GM19438 (cell line): ENCODE measurements around the gene PAX3.
A peak's percentile ranks its signal among the peaks of the same experiment; 100 is the strongest.

Experiments used
- ATAC-seq: cut with Tn5 transposase; IDR thresholded peaks from one replicate; pipeline ENCODE4 v1.9.1; 2021; ENCODE audit warnings: low read depth; ENCODE audit not compliant: unreplicated experiment

PAX3 gene

DNA sequence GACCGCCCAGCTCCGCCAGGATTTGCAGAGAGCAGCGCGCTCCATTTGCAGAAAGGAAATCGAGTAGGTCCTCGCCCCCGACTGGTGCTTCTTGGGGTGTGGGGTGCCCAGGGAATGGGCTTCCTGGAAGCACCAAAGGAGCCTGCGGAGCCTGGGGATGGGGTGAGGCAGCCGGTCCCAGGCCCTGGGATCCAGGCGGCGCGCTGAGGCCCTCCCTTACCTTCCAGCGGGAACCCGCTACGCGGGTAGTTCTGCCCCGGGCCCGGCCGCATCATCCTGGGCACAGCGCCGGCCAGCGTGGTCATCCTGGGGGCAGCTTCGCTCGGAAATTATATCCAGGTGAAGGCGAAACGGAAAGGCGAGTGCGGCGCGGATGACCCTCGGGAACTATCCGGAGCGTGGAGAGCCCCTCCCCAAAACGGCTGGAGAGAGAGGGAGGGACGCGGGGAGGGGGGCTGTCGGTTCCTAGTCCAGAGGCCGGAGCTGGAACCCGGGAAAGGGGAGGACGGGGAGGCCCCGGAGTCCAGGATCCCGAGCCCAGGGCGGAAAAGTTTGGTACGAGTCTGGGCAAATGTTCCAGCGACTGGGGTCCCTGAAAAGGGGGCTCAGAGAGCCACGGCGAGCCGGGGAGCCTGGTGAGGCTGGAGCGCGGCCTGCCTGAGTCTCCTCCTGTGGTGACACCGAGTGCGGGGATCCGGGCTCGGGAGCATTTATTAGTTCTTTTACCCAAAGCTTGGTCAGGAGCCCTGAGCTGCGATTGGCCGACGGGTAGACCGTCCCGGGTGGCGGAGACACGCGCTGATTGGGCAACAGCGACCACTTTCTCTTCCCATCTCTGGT, at the start of gene PAX3:
Gene PAX3, minus strand, starts transcription at position 688 of the 840 bp plus-strand sequence. Its CDS starts 383 bp downstream, at position 305.
- ATAC-seq = no peak

DNA sequence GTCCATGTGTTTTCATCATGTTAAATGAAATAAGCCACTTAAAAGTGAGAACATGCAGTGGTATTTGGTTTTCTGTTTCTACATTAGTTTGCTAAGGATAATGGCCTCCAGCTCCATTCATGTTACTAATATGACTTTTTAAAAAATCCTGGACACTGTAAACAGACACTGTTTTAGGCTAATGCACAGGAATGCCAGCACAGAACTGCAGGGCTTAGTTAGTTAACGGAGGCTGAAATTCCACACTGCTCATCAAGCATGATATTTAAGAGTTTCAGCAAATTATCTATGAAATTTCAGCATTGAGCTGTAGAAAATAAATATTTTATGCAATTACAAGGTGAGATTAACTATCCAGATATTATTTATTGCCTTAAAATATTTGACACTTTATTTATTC, 42.5 kb upstream of the PAX3 start:
- no peak for ATAC-seq

DNA sequence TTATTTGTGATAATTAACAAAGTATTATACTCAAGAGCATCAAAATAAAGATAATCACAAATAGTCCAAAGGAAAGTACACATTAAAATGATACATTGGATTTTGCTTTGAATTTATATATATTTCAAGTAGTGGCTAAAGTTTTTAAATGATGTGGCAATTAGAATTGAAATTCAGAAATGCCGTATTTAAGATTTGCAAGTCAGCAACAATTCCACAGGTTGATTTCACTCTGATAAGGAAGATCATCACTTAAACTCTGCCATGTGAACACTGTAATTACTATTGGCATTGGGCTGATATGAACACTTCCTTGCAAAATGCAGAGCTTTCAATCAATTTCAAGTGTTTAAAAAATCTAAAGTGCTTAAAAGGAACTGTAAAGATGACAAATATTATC, 39.6 kb upstream of the PAX3 start:
- ATAC-seq = no peak

- ATAC-seq = no peak
Measured at GRCh38 chr2:222336931-222337330, 38.1 kb upstream of the PAX3 start.

GRCh38 chr2:222336442-222336841, 37.6 kb upstream of the PAX3 start:
- ATAC-seq = no peak

DNA sequence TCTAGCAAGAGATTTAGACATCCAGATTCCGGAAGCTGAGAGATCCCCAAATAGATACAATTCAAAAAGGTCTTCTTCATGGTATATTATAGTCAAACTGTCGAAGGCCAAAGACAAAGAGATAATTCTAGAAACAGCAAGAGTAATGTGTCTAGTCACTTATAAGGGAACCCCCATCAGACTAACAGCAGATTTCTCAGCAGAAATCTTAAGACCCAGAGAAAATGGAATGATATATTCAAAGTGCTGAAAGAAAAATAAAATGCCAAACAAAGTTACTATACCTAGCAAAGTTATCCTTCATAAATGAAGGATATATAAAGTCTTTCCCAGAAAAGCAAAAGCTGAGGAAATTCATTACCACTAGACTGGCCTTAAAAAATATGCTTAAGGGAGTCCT, 36.1 kb upstream of the PAX3 start:
- ATAC-seq = no peak

DNA sequence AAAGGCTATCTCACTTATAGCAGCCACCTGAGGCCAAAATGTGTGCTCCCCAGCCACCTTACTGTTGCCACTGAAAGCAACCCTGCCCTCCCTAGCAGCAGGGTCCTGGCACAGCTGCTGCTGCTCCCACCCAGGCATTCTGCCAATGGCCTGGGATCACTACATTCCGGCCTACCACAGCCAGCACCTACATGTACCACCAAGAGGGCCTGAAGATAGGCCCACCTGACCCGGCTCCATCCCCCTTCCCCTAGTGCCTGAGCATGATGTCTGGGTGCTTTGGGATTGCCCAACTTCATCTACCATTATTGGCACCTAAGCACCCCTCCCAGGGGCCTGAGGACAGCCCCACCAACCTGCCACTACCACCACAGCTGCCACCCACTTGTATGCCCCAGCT, 34.6 kb upstream of the PAX3 start:
- ATAC-seq = no peak

GRCh38 chr2:222332116-222332515, 33.3 kb upstream of the PAX3 start:
- no peak for ATAC-seq

- no peak for ATAC-seq
Measured at GRCh38 chr2:222330910-222331309, 32.1 kb upstream of the PAX3 start.

DNA sequence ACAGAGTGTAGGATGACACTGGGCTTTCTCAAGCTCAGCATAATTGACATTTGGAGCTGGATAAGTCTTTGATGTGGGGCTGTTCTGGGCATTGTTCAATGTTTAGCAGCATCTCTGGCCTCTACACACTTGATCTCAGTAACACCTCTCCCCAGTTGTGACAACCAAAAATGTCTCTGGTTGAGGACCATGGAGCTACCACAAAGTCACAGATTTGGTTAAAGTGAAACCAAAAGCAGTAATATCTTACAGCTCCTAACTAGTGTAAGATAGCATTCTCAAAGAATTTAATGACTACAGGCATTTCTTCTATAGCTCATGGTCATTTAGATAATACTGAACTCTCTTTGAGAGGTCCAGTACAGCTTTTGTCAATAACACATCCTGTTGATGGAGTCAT, 23.4 kb upstream of the PAX3 start:
- ATAC-seq = no peak

- no peak for ATAC-seq
Measured at GRCh38 chr2:222320436-222321395, 21.9 kb upstream of the PAX3 start.

- peak; percentile 36 for ATAC-seq
Measured at GRCh38 chr2:222319586-222320435, 21.0 kb upstream of the PAX3 start.

DNA sequence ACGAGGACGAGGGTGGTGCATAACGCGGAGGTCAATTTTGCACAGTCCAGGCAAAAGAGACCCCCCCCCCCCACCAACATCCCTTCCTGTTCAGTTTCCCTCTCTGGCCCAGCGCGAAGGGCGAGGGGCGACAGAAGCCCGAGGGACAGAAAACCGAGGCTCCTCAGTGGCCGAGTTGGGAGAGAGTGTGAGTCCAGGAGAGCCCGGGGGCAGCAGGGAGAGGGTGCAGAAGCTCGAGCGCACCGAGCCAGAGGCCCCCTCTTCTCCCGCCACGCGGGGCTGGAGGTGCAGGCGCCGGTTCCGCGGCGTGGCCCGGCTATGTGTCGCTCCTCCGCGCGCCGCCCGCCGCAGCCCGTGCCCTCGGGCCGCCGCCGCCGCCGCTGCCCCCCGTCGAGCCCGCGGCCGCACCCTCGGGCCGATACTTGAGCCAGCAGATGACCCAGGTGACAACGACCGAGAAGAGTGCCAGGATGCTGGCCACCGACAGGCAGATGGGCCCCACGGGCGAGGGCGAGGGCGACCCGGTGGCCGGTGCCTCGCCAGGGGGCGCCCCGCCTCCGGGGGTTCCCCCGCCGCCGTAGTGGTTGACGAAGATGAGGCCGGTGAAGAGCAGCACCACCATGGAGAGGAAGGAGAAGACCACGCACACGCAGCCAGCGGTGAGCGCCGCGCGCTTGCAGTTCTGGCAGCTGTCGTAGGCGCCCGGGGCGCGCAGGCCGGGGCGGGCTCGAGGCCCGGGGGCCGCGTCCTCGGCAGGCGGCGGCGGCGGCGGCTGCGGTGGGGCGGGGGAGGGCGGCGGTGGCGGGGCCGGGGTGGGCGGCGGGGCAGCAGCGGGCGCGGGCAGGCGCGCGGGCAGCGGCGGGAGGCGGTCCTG, 20.2 kb upstream of the PAX3 start:
- peak; percentile 38 for ATAC-seq

GRCh38 chr2:222318026-222318711, 19.4 kb upstream of the PAX3 start:
- ATAC-seq = peak; percentile 45

DNA sequence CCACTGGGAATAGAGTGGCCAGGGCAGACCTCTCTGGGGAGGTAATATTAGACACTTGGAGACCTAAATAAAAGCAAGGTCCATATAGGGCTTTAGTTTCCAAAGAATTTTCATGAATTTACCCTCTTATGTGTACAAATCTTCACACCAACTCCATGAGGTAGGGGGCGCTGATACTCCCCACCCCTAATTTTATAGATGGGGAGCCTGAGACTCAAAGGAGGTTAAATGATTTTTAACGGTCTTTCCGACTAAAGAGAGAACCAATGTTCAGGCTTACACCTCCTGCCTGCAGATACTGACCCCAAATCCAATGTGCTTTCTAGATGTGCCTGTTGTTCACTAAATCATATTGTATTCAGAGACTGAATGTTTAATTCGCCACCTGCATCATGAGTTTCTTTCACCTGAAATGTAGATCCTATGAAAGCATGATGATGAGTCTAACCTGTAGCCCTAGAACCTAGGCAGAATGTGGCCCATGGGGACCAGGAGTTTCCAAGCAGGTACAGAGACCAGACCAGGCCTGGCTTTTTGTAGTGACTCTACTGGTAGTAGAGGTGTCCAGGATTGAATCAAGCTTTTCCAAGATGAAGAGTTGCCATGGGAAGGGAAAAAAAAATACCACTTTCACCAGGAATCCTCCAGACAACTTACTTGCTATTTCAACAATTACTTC, 16.8 kb upstream of the PAX3 start:
- no peak for ATAC-seq

GRCh38 chr2:222313816-222314215, 15.0 kb upstream of the PAX3 start:
- no peak for ATAC-seq

DNA sequence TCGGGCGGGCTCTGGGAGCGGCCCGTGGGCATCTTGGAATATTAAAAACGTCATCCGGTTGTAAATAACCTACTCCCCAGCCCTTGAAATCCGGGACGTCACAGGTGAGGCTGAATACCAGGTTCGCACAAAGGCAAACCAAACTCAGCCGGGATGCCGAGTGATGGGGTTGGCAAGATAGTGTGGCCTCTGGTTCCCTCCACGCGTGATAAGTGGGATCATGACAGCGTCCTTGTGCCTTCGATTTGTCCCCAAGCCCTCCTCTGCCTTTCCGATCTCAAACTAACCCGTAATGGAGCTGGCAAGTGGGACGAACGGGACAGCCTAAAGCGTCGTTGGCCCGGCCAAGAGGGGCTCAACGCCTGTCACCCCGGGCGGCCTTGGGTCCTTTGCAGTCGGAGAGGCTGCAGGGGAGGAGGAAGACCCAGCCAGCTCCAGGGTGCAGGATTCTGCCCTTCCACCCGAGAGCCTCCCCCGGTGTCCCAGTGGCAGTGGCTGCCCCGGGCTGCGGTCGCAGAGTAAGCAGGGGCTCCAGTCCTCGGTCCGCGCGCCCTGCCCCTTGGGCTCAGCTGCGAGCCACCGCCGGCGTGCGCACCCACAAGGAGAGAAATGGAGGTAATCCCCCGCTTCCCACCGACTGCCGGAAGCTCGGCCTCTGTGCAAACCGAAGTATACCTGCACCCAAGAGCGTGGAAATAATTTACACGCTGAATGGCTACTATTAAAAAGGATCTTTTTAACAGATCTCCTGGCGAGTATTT, 13.4 kb upstream of the PAX3 start:
- ATAC-seq = no peak
